Activated naive CD4-positive, alpha-beta T cell treated with anti-CD3 and anti-CD28 coated beads, Interleukin-2, amount 50 U/mL, for 24 hours (primary cell): ENCODE measurements around the gene LMAN2.
"Not testable (repeated sequence)": the region's sequence is repeated elsewhere in the genome, so short reads cannot be mapped to it uniquely, and the experiment has no call there.

Experiments used
- H3K27ac Mint-ChIP-seq: one replicate; pipeline ENCODE4 v1.8.0; 2021; ENCODE audit warnings: mild to moderate bottlenecking, mixed read lengths
- H3K27me3 Mint-ChIP-seq: one replicate; pipeline ENCODE4 v1.8.0; 2021; ENCODE audit warnings: mixed read lengths
- H3K36me3 Mint-ChIP-seq: one replicate; pipeline ENCODE4 v1.8.0; 2021; ENCODE audit warnings: mixed read lengths
- H3K4me1 Mint-ChIP-seq: one replicate; pipeline ENCODE4 v1.8.0; 2021; ENCODE audit warnings: mixed read lengths
- H3K4me3 Mint-ChIP-seq: one replicate; pipeline ENCODE4 v1.8.0; 2021; ENCODE audit warnings: mild to moderate bottlenecking, mixed read lengths
- H3K9me3 Mint-ChIP-seq: one replicate; pipeline ENCODE4 v1.8.0; 2021; ENCODE audit warnings: mixed read lengths

LMAN2 gene

GRCh38 chr5:177346820-177347219 is 4.6 kb downstream of the LMAN2 start:
- H3K27ac Mint-ChIP-seq, result no peak overlapping the region
- H3K27me3 Mint-ChIP-seq, result no peaks in the 10 kb centered on the region
- peak overlapping the region; percentile 23 for H3K4me3 Mint-ChIP-seq
- H3K36me3 Mint-ChIP-seq, result peaks cover 6% of the 10 kb centered on the region
- H3K4me1 Mint-ChIP-seq, result peaks cover 48% of the 10 kb centered on the region
- H3K9me3 Mint-ChIP-seq, result no peaks in the 10 kb centered on the region

- no peaks in the 10 kb centered on the region for H3K9me3 Mint-ChIP-seq
- H3K27me3 Mint-ChIP-seq, result no peaks in the 10 kb centered on the region
- peaks cover 46% of the 10 kb centered on the region for H3K4me1 Mint-ChIP-seq
- H3K36me3 Mint-ChIP-seq, result peaks cover 10% of the 10 kb centered on the region
- H3K27ac Mint-ChIP-seq, result no peak overlapping the region
- no peak overlapping the region for H3K4me3 Mint-ChIP-seq
Measured at GRCh38 chr5:177344891-177345290, 6.6 kb downstream of the LMAN2 start.

- peaks cover 47% of the 10 kb centered on the region for H3K4me1 Mint-ChIP-seq
- peaks cover 13% of the 10 kb centered on the region for H3K36me3 Mint-ChIP-seq
- no peaks in the 10 kb centered on the region for H3K27me3 Mint-ChIP-seq
- no peak overlapping the region for H3K27ac Mint-ChIP-seq
- H3K4me3 Mint-ChIP-seq, result no peak overlapping the region
- no peaks in the 10 kb centered on the region for H3K9me3 Mint-ChIP-seq
Measured at GRCh38 chr5:177343777-177344176, 7.7 kb downstream of the LMAN2 start.

GRCh38 chr5:177343000-177343399 is 8.5 kb downstream of the LMAN2 start:
- peaks cover 13% of the 10 kb centered on the region for H3K36me3 Mint-ChIP-seq
- H3K27me3 Mint-ChIP-seq, H3K4me3 Mint-ChIP-seq, H3K9me3 Mint-ChIP-seq, H3K27ac Mint-ChIP-seq: not testable (repeated sequence)
- H3K4me1 Mint-ChIP-seq, result peaks cover 48% of the 10 kb centered on the region

- no peak overlapping the region for H3K4me3 Mint-ChIP-seq
- no peak overlapping the region for H3K27ac Mint-ChIP-seq
- no peaks in the 10 kb centered on the region for H3K27me3 Mint-ChIP-seq
- no peaks in the 10 kb centered on the region for H3K9me3 Mint-ChIP-seq
- H3K36me3 Mint-ChIP-seq, result peaks cover 22% of the 10 kb centered on the region
- H3K4me1 Mint-ChIP-seq, result peaks cover 28% of the 10 kb centered on the region
Measured at GRCh38 chr5:177339107-177339638, 12.3 kb downstream of the LMAN2 start.

- Mint-ChIP-seq H3K9me3 (no peaks in the 10 kb centered on the region), H3K4me1 (peaks cover 25% of the 10 kb centered on the region), H3K36me3 (peaks cover 24% of the 10 kb centered on the region), H3K4me3 (no peak overlapping the region), H3K27ac (no peak overlapping the region), H3K27me3 (no peaks in the 10 kb centered on the region)
Measured at GRCh38 chr5:177338251-177339106, 13.0 kb downstream of the LMAN2 start.

GRCh38 chr5:177336603-177337494 is 14.6 kb downstream of the LMAN2 start:
- Mint-ChIP-seq H3K9me3 (no peaks in the 10 kb centered on the region), H3K27ac (no peak overlapping the region), H3K27me3 (no peaks in the 10 kb centered on the region), H3K4me1 (peaks cover 23% of the 10 kb centered on the region), H3K4me3 (no peak overlapping the region), H3K36me3 (peaks cover 23% of the 10 kb centered on the region)

- peaks cover 20% of the 10 kb centered on the region for H3K36me3 Mint-ChIP-seq
- H3K27me3 Mint-ChIP-seq, result no peaks in the 10 kb centered on the region
- H3K27ac Mint-ChIP-seq, result no peak overlapping the region
- H3K9me3 Mint-ChIP-seq, result no peaks in the 10 kb centered on the region
- no peak overlapping the region for H3K4me3 Mint-ChIP-seq
- peaks cover 15% of the 10 kb centered on the region for H3K4me1 Mint-ChIP-seq
Measured at GRCh38 chr5:177336112-177336511, 15.4 kb downstream of the LMAN2 start.

GRCh38 chr5:177335701-177336065 is 15.8 kb downstream of the LMAN2 start:
- Mint-ChIP-seq H3K27ac (no peak overlapping the region), H3K27me3 (no peaks in the 10 kb centered on the region), H3K4me1 (peaks cover 16% of the 10 kb centered on the region), H3K9me3 (no peaks in the 10 kb centered on the region), H3K4me3 (no peak overlapping the region), H3K36me3 (peaks cover 20% of the 10 kb centered on the region)

- Mint-ChIP-seq H3K27ac (no peak overlapping the region), H3K4me3 (no peak overlapping the region), H3K27me3 (no peaks in the 10 kb centered on the region), H3K9me3 (no peaks in the 10 kb centered on the region), H3K36me3 (peaks cover 20% of the 10 kb centered on the region), H3K4me1 (peaks cover 20% of the 10 kb centered on the region)
Measured at GRCh38 chr5:177334781-177335700, 16.4 kb downstream of the LMAN2 start.

GRCh38 chr5:177334155-177334551 is 17.3 kb downstream of the LMAN2 start:
- H3K4me3 Mint-ChIP-seq, result no peak overlapping the region
- H3K4me1 Mint-ChIP-seq, result peaks cover 13% of the 10 kb centered on the region
- no peak overlapping the region for H3K27ac Mint-ChIP-seq
- H3K36me3 Mint-ChIP-seq, result peaks cover 12% of the 10 kb centered on the region
- no peaks in the 10 kb centered on the region for H3K9me3 Mint-ChIP-seq
- H3K27me3 Mint-ChIP-seq, result no peaks in the 10 kb centered on the region

- no peaks in the 10 kb centered on the region for H3K27me3 Mint-ChIP-seq
- no peak overlapping the region for H3K27ac Mint-ChIP-seq
- H3K9me3 Mint-ChIP-seq, result no peaks in the 10 kb centered on the region
- no peak overlapping the region for H3K4me3 Mint-ChIP-seq
- peaks cover 8% of the 10 kb centered on the region for H3K4me1 Mint-ChIP-seq
- peaks cover 12% of the 10 kb centered on the region for H3K36me3 Mint-ChIP-seq
Measured at GRCh38 chr5:177333420-177334154, 17.9 kb downstream of the LMAN2 start.

- no peak overlapping the region for H3K27ac Mint-ChIP-seq
- peaks cover 12% of the 10 kb centered on the region for H3K36me3 Mint-ChIP-seq
- H3K9me3 Mint-ChIP-seq, result no peaks in the 10 kb centered on the region
Measured at GRCh38 chr5:177332896-177333260, 18.6 kb downstream of the LMAN2 start.

GRCh38 chr5:177332031-177332895 is 19.2 kb downstream of the LMAN2 start:
- Mint-ChIP-seq H3K36me3 (peaks cover 10% of the 10 kb centered on the region), H3K27ac (no peak overlapping the region), H3K4me3 (no peak overlapping the region), H3K9me3 (no peaks in the 10 kb centered on the region), H3K27me3 (no peaks in the 10 kb centered on the region), H3K4me1 (peaks cover 12% of the 10 kb centered on the region)

More at GRCh38 chr5:177332896-177333260, 18.6 kb downstream of the LMAN2 start:
- peaks cover 9% of the 10 kb centered on the region for H3K4me1 Mint-ChIP-seq
- no peak overlapping the region for H3K4me3 Mint-ChIP-seq
- no peaks in the 10 kb centered on the region for H3K27me3 Mint-ChIP-seq
